KMS-11 (cell line): ENCODE data around the gene COL4A5.

ENCODE experiments used
- H2AFZ ChIP-seq: fragments of 200-600 bp; sonication (generic); 2 replicates; pipeline ENCODE4 v1.6.1; 2016; ENCODE audit warnings: antibody characterized with exemption, mixed run types, low read depth
- H3K27ac ChIP-seq: fragments of 200-600 bp; sonication (generic); 2 replicates; pipeline ENCODE4 v1.6.1; 2016; ENCODE audit warnings: mild to moderate bottlenecking, mixed run types
- H3K27me3 ChIP-seq: fragments of 200-600 bp; sonication (generic); 2 replicates; pipeline ENCODE4 v1.6.1; 2017; ENCODE audit warnings: mild to moderate bottlenecking, low read depth, mixed run types, moderate library complexity; ENCODE audit not compliant: insufficient read depth
- H3K36me3 ChIP-seq: fragments of 200-600 bp; sonication (generic); 2 replicates; pipeline ENCODE4 v1.6.1; 2017; ENCODE audit warnings: mild to moderate bottlenecking, mixed run types; ENCODE audit not compliant: insufficient read depth
- H3K4me1 ChIP-seq: fragments of 200-600 bp; sonication (generic); 2 replicates; pipeline ENCODE4 v1.6.1; 2016; ENCODE audit warnings: mild to moderate bottlenecking, low read depth, mixed run types; ENCODE audit not compliant: poor library complexity, severe bottlenecking
- H3K4me2 ChIP-seq: fragments of 200-600 bp; sonication (generic); 2 replicates; pipeline ENCODE4 v1.7.0; 2016; ENCODE audit warnings: mild to moderate bottlenecking, mixed run types
- H3K4me3 ChIP-seq: fragments of 200-600 bp; sonication (generic); IDR thresholded peaks from 2 replicates; pipeline ENCODE4 v1.6.1; 2017; ENCODE audit warnings: low read depth, low read length, mixed read lengths; ENCODE audit not compliant: insufficient read depth
- H3K79me2 ChIP-seq: fragments of 200-600 bp; sonication (generic); 2 replicates; pipeline ENCODE4 v1.6.1; 2016; ENCODE audit warnings: low read depth, mixed run types; ENCODE audit not compliant: insufficient read depth
- H3K9ac ChIP-seq: fragments of 200-600 bp; sonication (generic); 2 replicates; pipeline ENCODE4 v1.6.1; 2016; ENCODE audit warnings: mild to moderate bottlenecking, mixed run types
- H4K20me1 ChIP-seq: fragments of 200-600 bp; sonication (generic); 2 replicates; pipeline ENCODE4 v1.6.1; 2016; ENCODE audit warnings: mild to moderate bottlenecking, mixed run types; ENCODE audit not compliant: insufficient read depth
- CTCF ChIP-seq: fragments of 200-600 bp; sonication (generic); conservative IDR thresholded peaks from 2 replicates; pipeline ENCODE4 v1.6.1; 2017; ENCODE audit warnings: low read depth, mild to moderate bottlenecking, antibody characterized with exemption, low read length, moderate library complexity, mixed read lengths

COL4A5 gene

GRCh38 chrX:108439961-108440696 lies 491 bp downstream of the COL4A5 start:
- peak overlapping the region; percentile 94 for H2AFZ ChIP-seq
- H4K20me1 ChIP-seq = no peaks in the 10 kb centered on the region
- no peaks in the 10 kb centered on the region for H3K27me3 ChIP-seq
- no peak overlapping the region for H3K27ac ChIP-seq
- no peaks in the 10 kb centered on the region for H3K36me3 ChIP-seq
- H3K4me2 ChIP-seq = peak overlapping the region; percentile 54
- peak overlapping the region; percentile 49; the same call in 1 of the 2 replicates for H3K9ac ChIP-seq
- H3K4me3 ChIP-seq = no peak overlapping the region
- H3K79me2 ChIP-seq = no peaks in the 10 kb centered on the region
- peaks cover 8% of the 10 kb centered on the region for H3K4me1 ChIP-seq
- TF ChIP-seq CTCF = no peak

- Histone ChIP-seq H3K4me1 (peaks cover 8% of the 10 kb centered on the region), H3K9ac (no peak overlapping the region), H3K4me3 (no peak overlapping the region), H3K36me3 (no peaks in the 10 kb centered on the region), H3K79me2 (no peaks in the 10 kb centered on the region), H2AFZ (no peak overlapping the region), H4K20me1 (no peaks in the 10 kb centered on the region), H3K27ac (no peak overlapping the region), H3K27me3 (no peaks in the 10 kb centered on the region), H3K4me2 (no peak overlapping the region)
- no peak for TF ChIP-seq CTCF
These were observed 3.3 kb downstream of the COL4A5 start for GRCh38 chrX:108442901-108443464.

GRCh38 chrX:108447303-108447702 lies 7.7 kb downstream of the COL4A5 start:
- Histone ChIP-seq H3K4me2 (no peak overlapping the region), H3K27ac (no peak overlapping the region), H3K4me3 (no peak overlapping the region), H3K4me1 (no peaks in the 10 kb centered on the region), H3K36me3 (no peaks in the 10 kb centered on the region), H3K9ac (no peak overlapping the region), H4K20me1 (no peaks in the 10 kb centered on the region), H2AFZ (no peak overlapping the region), H3K79me2 (no peaks in the 10 kb centered on the region), H3K27me3 (no peaks in the 10 kb centered on the region)
- TF ChIP-seq CTCF = no peak

GRCh38 chrX:108453841-108454240 lies 14.2 kb downstream of the COL4A5 start:
- Histone ChIP-seq H3K4me2 (no peak overlapping the region), H3K79me2 (no peaks in the 10 kb centered on the region), H4K20me1 (no peaks in the 10 kb centered on the region), H3K27me3 (no peaks in the 10 kb centered on the region), H3K4me1 (no peaks in the 10 kb centered on the region), H3K36me3 (no peaks in the 10 kb centered on the region), H3K4me3 (no peak overlapping the region), H2AFZ (no peak overlapping the region), H3K9ac (no peak overlapping the region), H3K27ac (no peak overlapping the region)
- no peak for TF ChIP-seq CTCF
